DMS 273 (cell line): ENCODE data around the gene BEGAIN.

Source experiments
- DNase-seq: peaks from one replicate; lab custom pipeline; 2025; ENCODE audit not compliant: unreplicated experiment; lab: John Stamatoyannopoulos, UW

The BEGAIN gene

DNA sequence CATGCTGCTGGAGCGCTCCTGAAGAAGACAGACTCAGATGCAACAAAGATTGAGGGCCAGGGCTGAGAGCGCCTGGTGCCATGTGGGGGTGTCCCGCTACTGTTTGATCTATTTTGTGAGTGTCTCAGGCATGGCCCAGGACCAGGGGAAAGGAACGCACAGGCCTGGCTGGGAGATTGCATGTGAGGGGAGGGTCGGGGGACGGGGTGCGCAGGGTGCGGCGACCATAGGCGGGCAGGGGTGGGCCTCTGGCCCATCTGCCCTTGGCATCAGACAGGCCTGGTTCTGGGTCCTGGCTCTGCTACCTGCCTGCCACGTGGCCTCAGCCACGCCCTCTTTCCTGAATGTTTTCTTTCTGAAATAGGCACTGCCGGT, 47.5 kb downstream of the BEGAIN start:
- no peak for DNase-seq

- DNase-seq = no peak
Observed at GRCh38 chr14:100539003-100539660, 48.1 kb downstream of the BEGAIN start.

DNA sequence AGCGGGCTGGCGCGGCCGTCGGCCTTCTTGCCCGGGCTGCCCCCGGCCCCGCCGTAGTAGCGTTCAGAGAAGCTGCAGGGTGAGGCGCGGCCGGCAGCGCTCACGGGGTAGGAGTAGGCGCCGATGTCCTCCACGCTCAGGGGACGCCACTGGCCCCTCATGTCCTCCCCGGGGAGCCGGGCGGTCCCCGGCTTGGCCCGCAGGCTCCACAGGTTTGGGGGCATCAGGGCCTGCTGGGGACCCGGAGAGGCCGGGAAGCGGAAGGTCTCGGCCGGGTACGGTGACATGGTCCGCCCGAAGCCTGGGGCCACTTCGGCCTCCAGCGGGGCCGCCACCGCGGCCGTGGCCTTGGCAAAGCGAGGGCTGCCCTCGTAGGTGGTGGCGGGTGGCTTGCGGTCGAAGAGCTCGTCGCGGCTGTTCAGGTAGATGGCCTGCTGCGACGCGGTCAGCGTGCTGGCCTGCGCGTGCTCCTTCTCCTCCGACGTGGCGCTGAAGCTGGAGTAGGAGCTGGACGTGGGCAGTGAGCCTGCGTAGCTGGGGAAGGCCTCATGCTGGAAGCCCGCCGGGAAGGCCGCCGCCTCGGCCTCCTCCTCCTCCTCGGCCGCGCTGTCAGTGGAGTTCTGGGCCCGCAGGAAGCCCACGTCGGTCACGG, 48.7 kb downstream of the BEGAIN start:
- no peak for DNase-seq

DNA sequence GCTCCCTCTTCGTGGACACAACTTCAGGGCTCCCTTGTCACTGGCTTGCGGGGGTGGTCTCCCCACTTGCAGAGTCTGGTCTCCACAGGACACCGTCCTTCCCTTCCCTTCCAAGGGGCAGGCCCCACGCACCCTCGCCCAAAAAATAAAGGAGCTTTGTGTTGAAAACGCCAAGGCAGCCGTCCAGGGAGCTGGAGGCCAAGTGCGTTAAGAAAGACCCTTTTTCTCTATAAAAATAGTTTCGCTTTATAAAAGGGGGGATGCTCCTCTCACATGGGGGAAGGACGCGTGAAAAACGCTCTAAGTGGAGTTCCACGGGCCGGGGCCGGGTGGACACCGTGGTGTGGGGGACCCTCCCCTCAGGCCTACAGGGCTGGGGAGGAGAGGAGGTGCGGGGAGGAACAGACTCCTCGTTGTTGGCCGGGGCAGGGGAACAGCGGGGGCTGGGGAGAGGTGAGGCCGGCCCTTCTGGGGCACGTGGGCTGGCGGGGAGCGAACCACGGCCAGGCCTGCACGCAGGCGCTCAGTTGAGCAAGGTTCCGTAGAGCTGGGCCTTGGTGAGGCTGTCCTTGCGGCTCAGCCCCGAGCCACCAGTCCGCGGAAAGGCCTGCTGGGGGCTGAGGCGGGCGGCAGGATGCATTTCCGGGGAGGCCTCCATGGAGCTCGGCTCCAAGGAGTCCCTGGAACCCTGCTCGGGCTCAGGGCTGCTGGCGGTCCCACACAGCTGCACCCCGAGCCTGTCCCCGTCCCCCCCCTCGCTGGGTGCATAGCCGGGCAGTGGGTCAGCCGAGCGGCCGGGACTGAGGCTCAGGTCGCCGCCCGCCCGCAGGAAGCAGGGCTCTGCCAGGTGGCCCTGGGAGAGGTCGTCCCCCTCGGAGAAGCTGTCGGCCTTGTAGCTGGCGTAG, 49.5 kb downstream of the BEGAIN start:
- DNase-seq = no peak

- DNase-seq = no peak
Observed at GRCh38 chr14:100536721-100537445, 50.3 kb downstream of the BEGAIN start.

DNA sequence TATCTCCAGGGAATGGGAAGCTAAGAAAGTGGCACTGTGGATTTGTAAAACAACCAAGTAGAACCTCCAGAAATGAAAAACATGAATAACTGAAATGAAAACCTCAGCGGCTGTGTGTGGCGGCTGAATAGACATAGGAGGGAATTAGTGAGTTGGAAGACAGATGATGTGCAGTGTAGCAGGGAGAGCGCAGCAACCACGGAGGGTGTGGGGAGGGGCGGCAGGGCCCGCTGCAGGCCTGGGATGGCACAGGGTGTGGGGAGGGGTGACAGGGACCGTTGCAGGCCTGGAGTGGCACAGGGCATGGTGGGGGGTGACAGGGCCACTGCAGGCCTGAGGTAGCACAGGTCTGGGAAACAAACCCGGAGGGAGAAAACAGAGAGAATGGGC, 51.1 kb downstream of the BEGAIN start:
- DNase-seq = no peak

GRCh38 chr14:100535287-100536120, 51.7 kb downstream of the BEGAIN start:
- no peak for DNase-seq

DNA sequence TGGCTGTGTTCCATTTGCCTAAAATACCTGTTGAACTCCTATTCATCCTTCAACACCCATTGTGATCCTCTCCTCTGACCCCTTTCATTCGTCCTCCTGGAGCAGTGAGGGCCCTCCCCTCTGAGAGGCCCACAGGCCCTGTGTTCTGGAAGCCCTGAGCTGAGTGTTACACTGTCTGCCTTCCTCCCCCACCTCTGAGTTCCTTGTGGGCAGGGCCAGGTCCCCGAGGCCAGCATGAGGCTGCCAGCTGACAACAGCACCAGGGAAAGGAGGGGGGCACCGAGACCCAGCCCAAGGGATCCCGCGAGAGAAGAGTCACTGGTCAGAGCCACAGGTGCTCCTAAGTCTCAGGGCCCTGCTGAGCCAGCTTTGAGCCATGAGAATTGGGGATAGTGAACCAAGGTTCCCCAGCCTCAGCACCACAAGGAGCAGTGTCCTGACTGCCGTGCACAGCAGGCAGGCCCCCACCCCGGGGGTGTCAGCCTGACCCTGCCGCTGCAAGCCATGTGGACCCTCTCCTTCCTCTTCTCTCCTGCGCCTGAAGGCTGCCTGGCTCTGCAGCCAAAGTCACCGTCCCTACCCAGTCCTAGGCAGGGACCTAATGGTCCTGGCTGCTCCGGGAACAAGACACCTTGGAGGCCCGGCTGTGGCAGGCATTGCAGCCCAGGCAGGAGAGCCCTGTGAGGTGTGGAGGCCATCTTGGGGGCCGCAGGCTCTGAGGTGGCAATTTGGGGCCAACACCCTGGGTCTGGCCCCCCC, 52.5 kb downstream of the BEGAIN start:
- no peak for DNase-seq

DNA sequence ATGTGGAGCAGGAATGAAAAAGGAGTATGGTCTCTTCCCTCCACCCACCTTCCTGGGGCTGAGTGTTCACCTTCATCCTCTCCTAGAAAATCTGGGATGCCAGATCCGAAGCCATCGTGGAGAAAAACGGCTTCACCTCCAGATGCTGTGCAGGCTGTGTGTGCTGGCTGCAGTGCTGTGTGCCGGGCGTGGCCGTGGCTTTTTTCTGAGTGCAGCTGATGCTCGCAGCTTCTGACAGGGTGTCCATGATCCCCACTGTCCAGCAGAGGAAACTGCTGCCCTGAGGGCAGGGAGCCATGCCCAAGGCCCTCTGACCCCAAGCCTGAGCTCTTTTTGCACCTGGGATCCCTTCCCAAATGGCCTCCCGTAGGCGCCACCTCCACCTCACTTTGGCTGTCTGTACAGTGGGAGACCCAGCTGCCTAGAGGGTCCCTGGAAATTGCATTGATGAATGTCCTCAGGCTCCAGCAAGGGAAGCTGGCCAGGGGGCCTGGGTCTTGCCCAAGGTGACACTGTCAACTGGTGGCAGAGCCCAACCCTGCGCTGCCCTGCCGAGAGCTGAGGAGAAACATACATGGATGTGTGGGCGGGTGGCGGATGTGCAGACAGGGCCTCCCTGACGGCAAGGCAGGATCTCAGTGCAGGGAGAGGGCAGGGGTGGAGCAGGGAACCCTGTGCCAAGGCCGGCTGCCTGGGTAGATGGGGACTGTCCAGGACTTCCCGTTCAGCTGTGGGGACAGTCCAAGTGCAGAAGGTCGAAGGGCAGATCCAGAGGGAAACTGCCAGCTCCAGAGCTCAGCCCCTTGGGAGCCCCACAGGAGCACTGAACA, 53.3 kb downstream of the BEGAIN start:
- DNase-seq = no peak

- DNase-seq = no peak
Observed at GRCh38 chr14:100532906-100533655, 54.1 kb downstream of the BEGAIN start.

DNA sequence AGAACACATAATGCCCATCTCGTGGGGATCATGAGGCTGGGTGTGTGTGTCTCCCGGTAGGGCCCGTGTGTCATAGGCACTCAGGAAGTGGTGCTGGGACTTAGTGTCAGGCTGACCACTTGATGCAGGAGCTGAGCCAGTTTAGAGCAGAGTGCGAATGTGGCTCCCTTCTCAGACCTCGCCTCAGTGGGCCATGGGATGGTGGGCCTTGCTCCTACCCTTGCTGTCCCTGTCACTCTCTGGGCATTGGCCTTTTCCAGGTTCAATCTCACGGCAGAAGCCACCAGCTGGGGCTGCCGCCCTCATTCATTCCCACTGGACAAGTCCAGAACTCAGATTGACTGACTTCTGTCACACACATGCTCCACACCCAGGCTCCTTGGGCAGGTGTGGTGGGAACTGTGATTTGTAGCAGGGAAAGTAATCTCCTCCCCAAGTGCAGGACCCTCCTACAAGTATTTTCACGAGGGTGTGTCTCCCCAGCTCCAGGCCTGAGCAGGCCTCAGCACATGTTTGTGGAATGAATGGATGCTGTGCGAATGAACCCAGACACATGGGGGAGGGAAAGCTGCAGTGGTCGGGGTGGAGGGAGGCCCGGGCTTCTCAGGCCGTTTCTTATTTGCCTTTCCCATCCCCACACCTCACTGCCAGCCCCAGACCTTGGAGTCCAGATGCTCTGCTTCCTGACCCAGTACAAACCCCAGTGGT, 54.9 kb downstream of the BEGAIN start:
- no peak for DNase-seq

DNA sequence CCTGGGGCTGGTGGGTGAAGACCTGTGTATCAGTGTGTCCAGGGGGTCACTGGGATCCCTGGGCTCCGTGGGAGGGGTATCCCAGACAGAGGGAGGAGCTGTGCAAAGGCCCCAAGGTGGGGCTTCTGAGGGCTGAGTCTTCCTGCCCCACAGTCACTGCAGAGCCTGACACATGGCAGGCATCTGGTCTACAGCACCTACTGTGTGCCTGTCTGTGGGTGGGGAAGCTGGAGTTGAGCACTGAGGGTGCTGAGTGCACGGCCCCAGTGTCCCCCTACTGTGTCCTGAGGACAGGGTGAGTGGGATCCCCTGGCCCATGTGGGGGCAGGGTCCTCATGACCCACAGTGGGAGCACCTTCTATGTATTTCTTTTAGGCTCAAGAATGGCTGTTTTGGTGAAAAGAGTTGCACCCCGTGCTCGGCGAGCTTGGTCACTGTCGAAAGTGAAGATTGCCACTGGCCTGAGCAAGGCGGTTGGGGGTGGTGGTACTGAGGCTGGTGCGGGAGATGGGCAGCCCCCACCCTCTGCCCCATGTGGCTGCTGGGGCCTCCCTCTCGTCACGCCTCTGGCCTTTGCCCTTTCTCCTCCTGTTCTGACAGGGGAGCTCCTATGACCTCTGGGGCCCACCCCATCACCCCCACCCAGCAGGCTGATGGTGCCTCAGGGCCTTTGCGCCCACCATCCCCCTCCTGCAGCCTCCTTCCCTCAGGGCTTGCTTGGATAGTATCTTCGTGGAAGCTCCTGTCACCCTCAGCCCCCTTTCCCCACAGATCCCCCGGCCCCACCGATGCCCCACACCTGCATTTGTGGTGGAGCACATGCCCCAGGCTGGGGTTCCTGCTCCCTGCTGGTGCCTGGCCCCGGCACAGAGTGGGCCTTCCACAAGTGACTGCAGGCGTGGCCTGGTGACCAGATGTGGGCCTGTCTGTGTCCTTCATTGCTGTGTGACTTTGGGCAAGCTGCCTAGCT, 55.8 kb downstream of the BEGAIN start:
- DNase-seq = no peak

DNA sequence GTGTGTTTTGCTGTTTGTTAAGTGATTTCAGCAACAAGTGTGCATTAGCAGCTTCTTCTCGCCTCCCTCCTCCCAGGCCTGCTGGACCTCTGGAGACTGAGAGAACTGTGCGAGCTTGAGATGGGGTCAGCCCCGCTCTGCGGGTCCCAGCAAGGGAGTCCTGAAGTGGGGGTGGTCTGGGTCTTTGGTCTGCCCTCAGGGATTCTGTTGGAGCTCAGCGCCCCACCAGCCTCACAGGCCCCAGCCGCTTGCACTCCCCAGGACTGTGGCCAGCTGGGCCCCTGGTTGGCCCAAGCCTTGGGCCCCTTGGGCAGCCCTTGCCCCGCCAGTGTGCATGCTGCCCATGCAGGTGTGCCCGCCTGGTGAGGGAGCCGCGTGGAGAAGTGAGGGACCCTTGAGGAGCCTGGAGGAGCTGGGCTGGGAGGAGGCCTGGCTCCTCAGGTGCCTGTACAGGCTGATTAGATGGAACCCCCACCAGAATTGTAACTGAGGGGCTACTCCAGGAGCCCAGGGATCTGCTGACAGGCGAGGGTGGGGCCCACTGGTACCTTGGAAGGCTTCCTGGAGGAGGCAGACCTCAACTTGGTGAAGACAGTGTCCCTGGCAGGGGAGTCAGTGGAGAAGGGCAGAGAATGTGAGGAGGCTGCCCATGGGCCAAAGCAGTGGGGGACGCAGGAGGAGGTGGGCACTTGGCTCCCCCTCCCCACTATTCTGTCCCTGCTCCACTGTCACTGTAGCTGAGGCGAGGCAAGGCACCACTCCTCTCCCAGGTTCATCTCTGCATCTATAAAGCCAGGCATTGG, 56.7 kb downstream of the BEGAIN start:
- no peak for DNase-seq

- no peak for DNase-seq
Observed at GRCh38 chr14:100529561-100530031, 57.6 kb downstream of the BEGAIN start.

- no peak for DNase-seq
Observed at GRCh38 chr14:100528962-100529560, 58.2 kb downstream of the BEGAIN start.
